ENCODE measurements around the gene RFNG. TPM values are rescaled to one million over a fixed set of nuclear protein-coding genes. Genes with fewer than 3 reads are reported as not detected.

The RFNG gene
- total and polyA plus RNA-seq, 2 of the 13 experiments (the other 11 are each of a cell fraction or from before 2014, with no cell fraction given): 61.4 to 64.0 TPM

GRCh38 chr17:82037092-82037888, 14.3 kb downstream of the RFNG start, which contains the start of gene DCXR (continued):
- TF ChIP-seq, protein P1, sequence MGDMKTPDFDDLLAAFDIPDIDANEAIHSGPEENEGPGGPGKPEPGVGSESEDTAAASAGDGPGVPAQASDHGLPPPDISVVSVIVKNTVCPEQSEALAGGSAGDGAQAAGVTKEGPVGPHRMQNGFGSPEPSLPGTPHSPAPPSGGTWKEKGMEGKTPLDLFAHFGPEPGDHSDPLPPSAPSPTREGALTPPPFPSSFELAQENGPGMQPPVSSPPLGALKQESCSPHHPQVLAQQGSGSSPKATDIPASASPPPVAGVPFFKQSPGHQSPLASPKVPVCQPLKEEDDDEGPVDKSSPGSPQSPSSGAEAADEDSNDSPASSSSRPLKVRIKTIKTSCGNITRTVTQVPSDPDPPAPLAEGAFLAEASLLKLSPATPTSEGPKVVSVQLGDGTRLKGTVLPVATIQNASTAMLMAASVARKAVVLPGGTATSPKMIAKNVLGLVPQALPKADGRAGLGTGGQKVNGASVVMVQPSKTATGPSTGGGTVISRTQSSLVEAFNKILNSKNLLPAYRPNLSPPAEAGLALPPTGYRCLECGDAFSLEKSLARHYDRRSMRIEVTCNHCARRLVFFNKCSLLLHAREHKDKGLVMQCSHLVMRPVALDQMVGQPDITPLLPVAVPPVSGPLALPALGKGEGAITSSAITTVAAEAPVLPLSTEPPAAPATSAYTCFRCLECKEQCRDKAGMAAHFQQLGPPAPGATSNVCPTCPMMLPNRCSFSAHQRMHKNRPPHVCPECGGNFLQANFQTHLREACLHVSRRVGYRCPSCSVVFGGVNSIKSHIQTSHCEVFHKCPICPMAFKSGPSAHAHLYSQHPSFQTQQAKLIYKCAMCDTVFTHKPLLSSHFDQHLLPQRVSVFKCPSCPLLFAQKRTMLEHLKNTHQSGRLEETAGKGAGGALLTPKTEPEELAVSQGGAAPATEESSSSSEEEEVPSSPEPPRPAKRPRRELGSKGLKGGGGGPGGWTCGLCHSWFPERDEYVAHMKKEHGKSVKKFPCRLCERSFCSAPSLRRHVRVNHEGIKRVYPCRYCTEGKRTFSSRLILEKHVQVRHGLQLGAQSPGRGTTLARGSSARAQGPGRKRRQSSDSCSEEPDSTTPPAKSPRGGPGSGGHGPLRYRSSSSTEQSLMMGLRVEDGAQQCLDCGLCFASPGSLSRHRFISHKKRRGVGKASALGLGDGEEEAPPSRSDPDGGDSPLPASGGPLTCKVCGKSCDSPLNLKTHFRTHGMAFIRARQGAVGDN (CRISPR knock-in tag; IDR thresholded peaks at IDR 0.05): peak; percentile 97
- TF ChIP-seq ZSCAN9 (CRISPR knock-in tag; IDR thresholded peaks at IDR 0.05; ENCODE audit: borderline replicate concordance): peak; percentile 92; the same call in 1 of the 2 replicates
- TF ChIP-seq CBFB (CRISPR knock-in tag; IDR thresholded peaks at IDR 0.05): no peak; the same call in 1 of the 2 replicates
- TF ChIP-seq SKIL (CRISPR knock-in tag; IDR thresholded peaks at IDR 0.05; ENCODE audit: borderline replicate concordance): 0 out of 2 replicates have a peak, but pooled peaks have one; percentile 46
- TF ChIP-seq, protein P2, sequence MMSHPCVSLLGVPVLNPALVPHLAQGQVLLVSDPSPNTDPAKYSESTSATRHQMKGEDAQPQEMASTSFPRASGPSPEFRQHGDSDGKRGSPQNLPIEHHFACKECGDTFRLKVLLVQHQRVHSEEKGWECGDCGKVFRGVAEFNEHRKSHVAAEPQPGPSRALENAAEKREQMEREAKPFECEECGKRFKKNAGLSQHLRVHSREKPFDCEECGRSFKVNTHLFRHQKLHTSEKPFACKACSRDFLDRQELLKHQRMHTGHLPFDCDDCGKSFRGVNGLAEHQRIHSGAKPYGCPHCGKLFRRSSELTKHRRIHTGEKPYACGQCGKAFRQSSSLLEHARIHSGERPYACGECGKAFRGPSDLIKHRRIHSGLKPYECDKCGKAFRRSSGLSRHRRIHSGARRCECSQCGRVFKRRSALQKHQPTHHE (CRISPR knock-in tag; IDR thresholded peaks at IDR 0.05; ENCODE audit: borderline replicate concordance): peak; percentile 28; the same call in 1 of the 2 replicates
- TF ChIP-seq ZBED4 (CRISPR knock-in tag; IDR thresholded peaks at IDR 0.05; ENCODE audit: borderline replicate concordance): no peak; the same call in 1 of the 2 replicates
- peak; percentile 90; the same call in 1 of the 2 replicates for TF ChIP-seq KLF15 (CRISPR knock-in tag; IDR thresholded peaks at IDR 0.05; ENCODE audit: borderline replicate concordance)
- TF ChIP-seq SRSF4 (IDR thresholded peaks at IDR 0.05; ENCODE audit: low read depth, low read length, poor library complexity, severe bottlenecking): peak; percentile 73
- peak; percentile 95; the same call in 1 of the 2 replicates for TF ChIP-seq ZNF337 (CRISPR knock-in tag; IDR thresholded peaks at IDR 0.05; ENCODE audit: borderline replicate concordance, low read depth)
- peak; percentile 29; the same call in 1 of the 2 replicates for TF ChIP-seq MNT (IDR thresholded peaks at IDR 0.05)
- TF ChIP-seq ZNF441 (CRISPR knock-in tag; IDR thresholded peaks at IDR 0.05; ENCODE audit: borderline replicate concordance): peak; percentile 72; the same call in 1 of the 2 replicates
